ENCODE measurements around the gene DCDC2C. TPM values are rescaled to one million over a fixed set of nuclear protein-coding genes. Genes with fewer than 3 reads are reported as not detected.

DCDC2C gene
- total and polyA plus RNA-seq, 2 of the 4 experiments (the other 2 are of a cell fraction) = not detected

GRCh38 chr2:3664118-3664517 lies 39.3 kb upstream of the DCDC2C start:
- no peaks in the 10 kb centered on the region for H3K36me3 ChIP-seq (ENCODE audit: control insufficient read depth, insufficient read depth, low read length)
- no peaks in the 10 kb centered on the region for H3K9me1 ChIP-seq (ENCODE audit: insufficient read depth, low read length)
- in situ Hi-C loops (cut with MboI; ENCODE audit: low sequenced_read_pairs) (loop anchor here (25.0 kb wide), 1 partner anchor 1802 kb away; no protein-coding TSS in a partner anchor), intact Hi-C loops (cut with micrococcal nuclease) (no loop called here), dilution Hi-C loops (cut with HindIII; ENCODE audit: low sequenced_read_pairs, unreplicated experiment) (no loop called here)
- H4K20me1 ChIP-seq (ENCODE audit: insufficient read depth, low read length) = no peaks in the 10 kb centered on the region
- no peaks in the 10 kb centered on the region for H3K79me1 ChIP-seq (ENCODE audit: low read depth in 1 of 2, low read length in 2 of 2)
- no peak overlapping the region for H4K5ac ChIP-seq (ENCODE audit: low read depth, low read length)
- no peaks in the 10 kb centered on the region; the same call in 1 of the 2 replicates for H3K27me3 ChIP-seq (ENCODE audit: control insufficient read depth, insufficient read depth, low read length)
- H2AK9ac ChIP-seq (replicated peaks; ENCODE audit: low read depth, low read length, poor library complexity) = no peak overlapping the region
- no peak overlapping the region for H2BK120ac ChIP-seq (ENCODE audit: low read depth, low read length)
- H3K18ac ChIP-seq (ENCODE audit: low read depth, low read length) = no peak overlapping the region
- H2BK5ac ChIP-seq (ENCODE audit: low read depth, low read length, poor library complexity, severe bottlenecking) = no peak overlapping the region
- no peak overlapping the region for H3K56ac ChIP-seq (ENCODE audit: extremely low read depth, insufficient read depth, low read length)
- ATAC-seq (ENCODE audit: low read depth) = no peak
- CTCF ChIA-PET = no interaction called here
- no peak for TF ChIP-seq NFE2L2 (IDR thresholded peaks at IDR 0.05; ENCODE audit: low read depth, low read length)
- no peak for TF ChIP-seq FOS (IDR thresholded peaks at IDR 0.05; ENCODE audit: low read depth, low read length)
- no peak for TF ChIP-seq BHLHE40 (IDR thresholded peaks at IDR 0.05; ENCODE audit: low read depth, low read length)
- no peak for TF ChIP-seq CEBPB (IDR thresholded peaks at IDR 0.05; ENCODE audit: low read depth, low read length)
- TF ChIP-seq MAFK (IDR thresholded peaks at IDR 0.05; ENCODE audit: low read depth, low read length) = no peak
- TF ChIP-seq USF2 (IDR thresholded peaks at IDR 0.05; ENCODE audit: low read depth, low read length) = no peak
- TF ChIP-seq MAZ (IDR thresholded peaks at IDR 0.05; ENCODE audit: borderline replicate concordance, low read depth, low read length) = no peak
- no peak for TF ChIP-seq SMC3 (IDR thresholded peaks at IDR 0.05; ENCODE audit: low read depth, low read length)
- no peak for TF ChIP-seq RCOR1 (IDR thresholded peaks at IDR 0.05; ENCODE audit: insufficient replicate concordance, low read length)
- TF ChIP-seq POLR2A (IDR thresholded peaks at IDR 0.05; ENCODE audit: low read depth, low read length) = no peak
- TF ChIP-seq MXI1 (IDR thresholded peaks at IDR 0.05; ENCODE audit: borderline replicate concordance, low read depth, low read length) = no peak
- H2AFZ ChIP-seq (replicated peaks; ENCODE audit: low read length, poor library complexity) = no peak overlapping the region
- no CpG with 5 or more reads among the region's 3 CpGs for WGBS, 2 experiments (ENCODE audit: extremely low coverage in 2 of 2, insufficient read length in 1 of 2)
- H3K4ac ChIP-seq (ENCODE audit: low read depth, low read length) = no peak overlapping the region
- no peak overlapping the region for H2BK15ac ChIP-seq (ENCODE audit: low read depth, low read length)
- H2BK20ac ChIP-seq (ENCODE audit: low read depth, low read length) = no peak overlapping the region
- no peak overlapping the region for H3K9ac ChIP-seq (ENCODE audit: low read depth, low read length)
- no peak for DNase-seq
- no peak overlapping the region for H2AK5ac ChIP-seq (ENCODE audit: low read depth, low read length)
- no peaks in the 10 kb centered on the region for H3K9me3 ChIP-seq (ENCODE audit: control insufficient read depth, insufficient read depth, low read length)
- no peak overlapping the region for H3K23ac ChIP-seq (ENCODE audit: low read depth, low read length)
- no peak overlapping the region for H3K4me2 ChIP-seq (ENCODE audit: low read depth, low read length)
- H4K91ac ChIP-seq (ENCODE audit: insufficient read depth, low read depth, low read length) = no peak overlapping the region
- no peak overlapping the region for H3K27ac ChIP-seq (ENCODE audit: insufficient read depth, low read length)
- POLR2A ChIA-PET (ENCODE audit: unreplicated experiment) = no interaction called here
- peaks cover 10% of the 10 kb centered on the region; the same call in 1 of the 2 replicates for H3K4me1 ChIP-seq (ENCODE audit: control insufficient read depth, insufficient read depth, low read length)
- no peak overlapping the region for H4K8ac ChIP-seq (ENCODE audit: low read depth in 2 of 2, low read length in 2 of 2)
- BruUV-seq (replicated peaks) = no TSS peak
- no peak overlapping the region for H3K4me3 ChIP-seq (ENCODE audit: insufficient read depth, low read depth, low read length)
- H3K14ac ChIP-seq (replicated peaks; ENCODE audit: low read depth, low read length) = no peak overlapping the region
